Keratinocyte (primary cell): ENCODE results near the gene EHMT1.

Experiments
- EZH2 ChIP-seq: IDR thresholded peaks from one replicate; pipeline ENCODE4 v1.6.1; 2012; ENCODE audit warnings: inconsistent platforms, mild to moderate bottlenecking, low read length, moderate library complexity
- TF ChIP-seq, protein P1 (sequence below), 3 experiments: IDR thresholded peaks in 1 of 3; conservative IDR thresholded peaks in 1 of 3; optimal IDR thresholded peaks in 1 of 3; 2 replicates in 2 of 3; 3 replicates in 1 of 3; pipeline versions ENCODE3 to v1.5.1; 2011; ENCODE audit warnings: low read length in 3 of 3, mild to moderate bottlenecking in 3 of 3, moderate library complexity in 2 of 3, control low read depth in 1 of 3, inconsistent platforms in 1 of 3; ENCODE audit not compliant: insufficient read depth in 2 of 3; ENCODE audit errors: extremely low read depth in 1 of 3

DNA sequence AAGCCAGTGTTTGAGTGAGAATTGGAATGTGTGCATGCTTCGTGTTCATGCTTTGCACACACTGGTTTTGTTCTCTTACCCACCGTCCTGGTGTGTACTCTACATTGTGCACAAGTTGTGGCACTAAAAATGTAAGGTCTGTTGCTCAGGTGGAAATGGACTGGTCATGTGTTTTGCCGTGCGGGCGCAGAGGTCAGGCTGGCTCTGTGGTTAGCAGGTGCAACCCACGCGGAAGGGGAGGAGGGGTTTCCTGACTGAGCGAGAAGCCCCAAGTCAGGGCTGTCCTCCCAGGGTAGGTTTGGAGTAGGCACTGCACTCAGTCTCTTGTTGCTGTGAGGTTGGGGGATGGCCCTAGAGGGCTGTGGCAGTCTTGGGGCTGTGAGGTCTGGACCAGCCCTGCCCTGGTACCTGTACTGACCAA lies 86.6 kb downstream of the EHMT1 start:
- TF ChIP-seq, protein P1, sequence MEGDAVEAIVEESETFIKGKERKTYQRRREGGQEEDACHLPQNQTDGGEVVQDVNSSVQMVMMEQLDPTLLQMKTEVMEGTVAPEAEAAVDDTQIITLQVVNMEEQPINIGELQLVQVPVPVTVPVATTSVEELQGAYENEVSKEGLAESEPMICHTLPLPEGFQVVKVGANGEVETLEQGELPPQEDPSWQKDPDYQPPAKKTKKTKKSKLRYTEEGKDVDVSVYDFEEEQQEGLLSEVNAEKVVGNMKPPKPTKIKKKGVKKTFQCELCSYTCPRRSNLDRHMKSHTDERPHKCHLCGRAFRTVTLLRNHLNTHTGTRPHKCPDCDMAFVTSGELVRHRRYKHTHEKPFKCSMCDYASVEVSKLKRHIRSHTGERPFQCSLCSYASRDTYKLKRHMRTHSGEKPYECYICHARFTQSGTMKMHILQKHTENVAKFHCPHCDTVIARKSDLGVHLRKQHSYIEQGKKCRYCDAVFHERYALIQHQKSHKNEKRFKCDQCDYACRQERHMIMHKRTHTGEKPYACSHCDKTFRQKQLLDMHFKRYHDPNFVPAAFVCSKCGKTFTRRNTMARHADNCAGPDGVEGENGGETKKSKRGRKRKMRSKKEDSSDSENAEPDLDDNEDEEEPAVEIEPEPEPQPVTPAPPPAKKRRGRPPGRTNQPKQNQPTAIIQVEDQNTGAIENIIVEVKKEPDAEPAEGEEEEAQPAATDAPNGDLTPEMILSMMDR (optimal IDR thresholded peaks at IDR 0.05 in 1 of 3, IDR thresholded peaks at IDR 0.05 in 1 of 3, conservative IDR thresholded peaks at IDR 0.05 in 1 of 3; ENCODE audit: extremely low read depth in 1 of 3, insufficient read depth in 2 of 3, low read length in 3 of 3): no peak
- no peak for TF ChIP-seq EZH2
